GM18520 (cell line): ENCODE results near the gene ZBTB7C.
"Not testable (repeated sequence)": the region's sequence is repeated elsewhere in the genome, so short reads cannot be mapped to it uniquely, and the experiment has no call there.

ENCODE experiments used
- ATAC-seq: cut with Tn5 transposase; IDR thresholded peaks from one replicate; pipeline ENCODE4 v1.9.1; 2021; ENCODE audit not compliant: unreplicated experiment

ZBTB7C gene

GRCh38 chr18:48303883-48304282 is 105.3 kb downstream of the ZBTB7C start:
- ATAC-seq, result no peak

GRCh38 chr18:48302736-48303135 is 106.4 kb downstream of the ZBTB7C start:
- no peak for ATAC-seq

GRCh38 chr18:48300463-48300961 is 108.7 kb downstream of the ZBTB7C start:
- no peak for ATAC-seq

GRCh38 chr18:48297139-48297538 is 112.0 kb downstream of the ZBTB7C start:
- ATAC-seq, result no peak

- ATAC-seq, result no peak
These were observed 112.6 kb downstream of the ZBTB7C start for GRCh38 chr18:48296581-48296980.

- ATAC-seq, result no peak
These were observed 113.4 kb downstream of the ZBTB7C start for GRCh38 chr18:48295586-48296311.

GRCh38 chr18:48294899-48295585 is 114.1 kb downstream of the ZBTB7C start:
- ATAC-seq, result no peak

GRCh38 chr18:48293954-48294898 is 115.0 kb downstream of the ZBTB7C start:
- ATAC-seq, result no peak

GRCh38 chr18:48292782-48293424 is 116.3 kb downstream of the ZBTB7C start:
- ATAC-seq, result no peak

- no peak for ATAC-seq
These were observed 117.0 kb downstream of the ZBTB7C start for GRCh38 chr18:48292229-48292628.

GRCh38 chr18:48290162-48290926 is 118.8 kb downstream of the ZBTB7C start:
- ATAC-seq, result no peak

- ATAC-seq, result no peak
These were observed 124.4 kb downstream of the ZBTB7C start for GRCh38 chr18:48284743-48285142.

- not testable (repeated sequence) for ATAC-seq
These were observed 125.2 kb downstream of the ZBTB7C start for GRCh38 chr18:48284011-48284410.

GRCh38 chr18:48281460-48281859 is 127.7 kb downstream of the ZBTB7C start:
- not testable (repeated sequence) for ATAC-seq

GRCh38 chr18:48279312-48279711 is 129.9 kb downstream of the ZBTB7C start:
- ATAC-seq, result no peak

GRCh38 chr18:48278081-48278480 is 131.1 kb downstream of the ZBTB7C start:
- no peak for ATAC-seq

- ATAC-seq, result no peak
These were observed 134.9 kb downstream of the ZBTB7C start for GRCh38 chr18:48274301-48274700.

GRCh38 chr18:48270929-48271328 is 138.3 kb downstream of the ZBTB7C start:
- no peak for ATAC-seq

GRCh38 chr18:48265328-48265727 is 143.9 kb downstream of the ZBTB7C start:
- no peak for ATAC-seq
